GM21447 (cell line): ENCODE data around the gene ZNF768.
"Not testable (repeated sequence)": the region's sequence is repeated elsewhere in the genome, so short reads cannot be mapped to it uniquely, and the experiment has no call there.

Experiments
- ATAC-seq: cut with Tn5 transposase; IDR thresholded peaks from one replicate; pipeline ENCODE4 v1.9.1; 2021; ENCODE audit not compliant: unreplicated experiment

Gene ZNF768

DNA sequence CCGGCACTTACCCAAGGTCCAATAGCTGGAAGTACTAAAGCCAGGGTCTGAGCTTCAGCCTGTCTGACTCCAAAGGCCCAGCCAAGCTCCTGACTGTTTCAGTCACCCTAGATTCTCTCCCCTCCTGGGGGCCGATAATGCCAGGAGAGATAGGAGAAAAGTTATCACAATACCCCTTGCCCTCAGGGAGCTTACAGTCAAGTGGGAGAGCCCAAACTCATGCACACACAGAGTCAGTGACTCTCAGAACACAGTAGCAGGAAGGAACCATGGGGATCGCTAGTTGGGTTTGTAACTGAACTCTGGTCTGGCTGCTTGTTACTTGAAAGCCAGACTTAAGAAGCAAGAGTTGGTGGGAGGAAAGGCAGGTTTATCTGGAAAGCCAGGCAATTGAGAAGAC, 14.9 kb downstream of the ZNF768 start:
- ATAC-seq = no peak

DNA sequence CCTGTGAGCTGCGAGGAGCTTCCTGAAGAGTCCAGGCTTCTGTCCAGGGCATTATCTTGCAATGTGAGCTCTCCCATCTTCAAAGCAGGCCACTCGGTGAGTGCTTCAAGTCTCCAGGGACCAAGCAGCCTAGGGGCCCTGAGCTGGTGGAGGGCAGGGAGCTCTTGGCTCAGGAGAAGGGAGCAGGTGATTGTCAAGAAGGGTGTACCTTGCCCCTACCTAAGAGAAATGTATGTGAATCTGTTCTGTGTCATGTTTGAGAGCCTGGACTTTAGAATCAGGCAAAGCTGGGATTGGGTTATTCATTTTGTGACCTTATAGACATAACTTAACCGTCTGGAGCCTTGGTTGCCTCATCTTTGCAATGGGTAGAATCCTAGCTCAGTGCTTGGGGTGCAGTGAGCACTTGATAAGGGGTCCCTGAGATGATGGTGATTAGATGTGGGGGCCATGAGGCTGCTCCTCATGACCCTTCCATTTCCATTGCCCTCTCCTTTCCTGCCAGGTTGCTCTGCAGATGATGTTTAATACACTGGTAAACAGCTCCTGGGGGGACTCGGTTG, 15.9 kb downstream of the ZNF768 start:
- ATAC-seq = no peak

DNA sequence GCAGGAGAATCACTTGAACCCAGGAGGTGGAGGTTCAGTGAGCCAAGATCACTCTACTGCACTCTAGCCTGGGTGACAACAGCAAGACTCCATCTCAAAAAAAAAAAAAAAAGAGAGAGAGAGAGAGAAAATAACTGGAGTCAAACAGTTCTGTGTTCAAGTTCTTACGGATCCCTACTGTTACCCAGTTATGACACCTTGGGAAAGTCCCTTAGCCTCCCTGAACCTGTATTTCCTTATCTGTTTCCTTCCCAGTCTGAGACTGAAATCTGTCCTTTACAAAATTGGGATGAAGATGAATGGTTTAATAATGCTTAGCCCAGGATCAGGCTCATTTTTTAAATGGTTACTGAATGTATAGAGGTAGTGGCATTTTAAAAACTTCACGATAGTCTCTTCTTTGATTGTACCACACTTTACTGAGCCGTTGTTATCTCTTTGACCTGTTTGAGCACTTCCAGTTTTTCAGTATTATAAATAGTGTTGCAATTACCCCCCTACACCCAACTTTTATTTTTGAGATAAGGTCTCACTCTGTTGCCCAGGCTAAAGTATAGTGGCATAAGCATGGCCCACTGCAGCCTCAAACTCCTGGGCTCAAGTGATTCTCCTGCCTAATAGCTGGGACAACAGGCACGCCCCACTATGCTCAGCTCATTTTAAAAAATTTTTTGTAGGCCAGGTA, 17.1 kb downstream of the ZNF768 start:
- ATAC-seq = no peak

DNA sequence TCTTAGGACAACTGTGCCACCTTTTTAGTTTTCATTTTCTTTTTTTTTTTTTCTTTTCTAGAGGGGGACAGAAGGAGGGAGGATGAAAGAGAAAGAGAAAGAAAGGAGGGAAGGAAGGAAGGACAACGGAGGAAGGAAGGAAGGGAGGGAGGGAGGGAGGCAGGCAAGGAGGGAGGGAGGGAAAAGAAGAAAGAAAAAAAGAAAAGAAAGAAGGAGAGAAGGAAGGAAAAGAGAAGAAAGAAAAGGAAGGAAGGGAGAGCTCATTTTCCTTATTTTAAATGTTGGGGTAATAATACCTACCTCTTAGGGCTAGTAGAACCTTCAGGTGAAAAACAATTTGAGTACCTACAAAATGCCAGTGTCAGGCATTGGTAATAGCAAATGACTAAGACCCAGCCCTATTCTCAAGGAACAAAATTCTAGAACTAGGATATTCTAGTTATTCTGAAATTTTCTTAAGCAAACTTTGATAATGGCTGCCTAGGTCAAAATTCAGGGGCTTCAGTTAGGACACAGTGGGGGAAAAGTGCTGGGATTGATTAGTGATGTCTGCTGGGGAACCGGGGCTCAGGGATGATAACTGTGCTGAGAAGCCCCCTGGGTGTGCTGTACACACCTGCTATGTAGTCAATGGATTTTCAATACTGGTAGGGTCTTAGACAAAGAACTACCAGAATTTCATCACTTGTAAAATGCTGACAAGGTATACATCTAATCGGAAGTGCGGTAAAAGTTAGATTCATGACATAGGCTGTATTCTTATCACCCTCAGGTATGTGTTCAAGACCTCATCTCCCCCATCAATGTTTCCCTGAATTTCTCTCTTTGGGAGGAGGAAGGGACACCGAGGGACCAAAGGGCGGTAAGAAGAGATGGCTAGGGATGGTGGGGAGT, 22.7 kb downstream of the ZNF768 start:
- ATAC-seq = no peak

DNA sequence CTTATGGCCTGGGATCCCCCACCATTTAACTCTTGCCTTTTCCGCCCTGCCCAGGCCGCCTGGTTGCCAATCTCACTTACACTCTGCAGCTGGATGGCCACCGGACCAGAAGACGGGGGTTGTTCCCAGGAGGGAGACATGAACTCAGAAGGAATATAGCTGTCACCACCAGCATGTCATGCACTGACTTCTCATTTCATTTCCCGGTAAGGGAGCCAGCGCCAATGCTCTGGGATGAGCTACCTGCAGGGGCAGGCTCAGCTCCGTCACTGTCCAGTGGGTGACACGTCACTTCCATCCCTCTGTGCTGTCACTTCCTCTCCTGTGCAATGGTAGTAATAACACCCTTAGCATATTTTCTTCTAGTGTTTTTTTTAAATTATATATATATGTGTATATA, 27.1 kb downstream of the ZNF768 start:
- ATAC-seq = no peak

DNA sequence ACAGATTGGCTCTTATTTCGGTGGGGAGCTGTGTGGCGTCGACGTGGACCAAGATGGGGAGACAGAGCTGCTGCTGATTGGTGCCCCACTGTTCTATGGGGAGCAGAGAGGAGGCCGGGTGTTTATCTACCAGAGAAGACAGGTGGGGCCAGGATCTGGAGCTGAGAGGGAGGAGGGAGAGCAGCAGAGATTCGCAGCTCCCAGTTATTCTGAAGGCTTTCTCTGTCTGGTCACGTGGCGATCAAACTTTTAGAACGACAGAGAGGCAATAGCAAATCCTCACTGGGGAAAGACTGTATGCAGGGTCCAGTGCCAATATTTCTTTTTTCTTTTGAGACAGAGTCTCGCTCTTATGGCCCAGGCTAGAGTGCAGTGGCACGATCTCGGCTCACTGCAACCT, 31.7 kb downstream of the ZNF768 start:
- ATAC-seq = no peak

DNA sequence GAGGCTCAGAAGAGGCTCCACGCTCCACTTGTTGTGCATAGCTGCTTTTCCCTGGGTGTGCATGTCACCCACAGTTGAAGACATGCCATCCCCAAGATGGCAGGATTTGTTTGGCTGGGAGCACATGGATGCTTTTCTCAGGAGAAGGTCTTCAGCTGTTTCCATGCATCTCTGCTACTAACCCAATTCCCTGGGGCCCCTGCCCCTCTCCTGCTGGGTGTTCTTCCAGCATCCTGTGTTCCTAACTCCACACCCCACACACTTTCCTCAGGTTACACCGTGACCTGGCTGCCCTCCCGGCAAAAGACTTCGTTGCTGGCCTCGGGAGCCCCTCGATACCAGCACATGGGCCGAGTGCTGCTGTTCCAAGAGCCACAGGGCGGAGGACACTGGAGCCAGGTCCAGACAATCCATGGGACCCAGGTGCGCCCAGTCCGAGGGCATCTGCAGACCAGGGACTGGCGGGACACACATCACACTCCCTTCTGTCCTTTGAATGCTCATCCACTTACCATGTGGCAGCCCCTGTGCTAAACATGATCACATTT, 32.4 kb downstream of the ZNF768 start:
- no peak for ATAC-seq

DNA sequence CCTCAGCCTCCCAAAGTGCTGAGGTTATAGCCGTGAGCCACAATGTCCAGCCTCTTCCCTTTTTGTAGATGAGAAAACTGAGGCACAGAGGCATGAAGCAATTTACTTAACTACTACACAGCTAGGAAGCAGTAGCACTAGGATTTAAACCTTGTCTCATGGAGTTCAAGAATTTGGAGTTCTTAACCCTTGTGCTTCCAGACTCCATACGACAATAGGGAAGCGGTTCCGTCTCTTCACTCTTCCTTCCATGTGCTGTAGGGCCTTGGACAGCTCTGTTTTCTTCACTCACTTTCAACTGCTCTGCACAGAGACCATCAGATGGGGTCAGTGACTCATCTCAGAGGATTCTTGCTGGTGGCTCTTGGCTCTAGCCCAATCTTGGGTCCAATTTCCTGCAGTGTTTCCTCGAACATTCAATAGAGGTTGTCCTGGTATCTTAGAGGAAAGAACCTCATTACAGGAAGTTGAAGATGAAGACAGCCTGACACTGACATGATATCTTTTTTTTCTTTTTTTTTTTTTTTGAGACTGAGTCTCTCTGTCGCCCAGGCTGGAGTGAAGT, 34.5 kb downstream of the ZNF768 start:
- no peak for ATAC-seq

DNA sequence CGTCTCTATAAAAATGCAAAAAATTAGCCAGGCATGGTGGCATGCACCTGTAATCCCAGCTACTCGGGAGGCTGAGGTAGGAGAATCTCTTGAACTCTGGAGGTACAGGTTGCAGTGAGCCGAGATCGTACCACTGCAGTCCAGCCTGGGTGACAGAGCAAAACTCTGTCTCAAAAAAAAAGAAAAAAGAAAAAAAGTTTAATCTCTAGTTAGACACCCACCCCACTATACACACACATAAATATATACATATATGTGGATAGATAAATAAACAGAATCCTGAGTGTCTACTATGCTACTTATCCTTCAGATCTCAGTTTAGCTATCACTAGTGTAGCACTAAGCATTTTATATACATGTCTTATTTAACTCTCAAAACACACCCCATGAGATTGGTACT, 35.1 kb downstream of the ZNF768 start:
- ATAC-seq = no peak

DNA sequence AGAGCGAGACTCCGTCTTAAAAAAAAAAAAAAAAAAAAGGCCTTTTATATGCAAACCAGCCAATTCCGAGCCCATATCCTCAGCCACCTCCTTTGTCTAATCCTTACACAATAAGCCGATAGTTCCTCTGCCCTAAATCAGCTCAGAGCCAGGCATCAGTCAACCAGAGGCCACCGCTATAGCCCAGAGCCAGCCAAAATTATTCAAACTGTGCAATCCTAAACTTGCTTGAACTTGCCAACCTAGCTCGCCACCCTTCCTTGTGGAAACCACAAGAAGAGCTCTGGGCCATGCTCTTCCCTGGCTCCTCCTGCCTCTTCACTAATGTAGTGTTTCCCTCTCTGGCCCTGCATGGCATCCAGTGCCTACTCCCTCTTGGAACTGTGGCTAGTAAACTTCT, 36.2 kb downstream of the ZNF768 start:
- ATAC-seq = no peak

DNA sequence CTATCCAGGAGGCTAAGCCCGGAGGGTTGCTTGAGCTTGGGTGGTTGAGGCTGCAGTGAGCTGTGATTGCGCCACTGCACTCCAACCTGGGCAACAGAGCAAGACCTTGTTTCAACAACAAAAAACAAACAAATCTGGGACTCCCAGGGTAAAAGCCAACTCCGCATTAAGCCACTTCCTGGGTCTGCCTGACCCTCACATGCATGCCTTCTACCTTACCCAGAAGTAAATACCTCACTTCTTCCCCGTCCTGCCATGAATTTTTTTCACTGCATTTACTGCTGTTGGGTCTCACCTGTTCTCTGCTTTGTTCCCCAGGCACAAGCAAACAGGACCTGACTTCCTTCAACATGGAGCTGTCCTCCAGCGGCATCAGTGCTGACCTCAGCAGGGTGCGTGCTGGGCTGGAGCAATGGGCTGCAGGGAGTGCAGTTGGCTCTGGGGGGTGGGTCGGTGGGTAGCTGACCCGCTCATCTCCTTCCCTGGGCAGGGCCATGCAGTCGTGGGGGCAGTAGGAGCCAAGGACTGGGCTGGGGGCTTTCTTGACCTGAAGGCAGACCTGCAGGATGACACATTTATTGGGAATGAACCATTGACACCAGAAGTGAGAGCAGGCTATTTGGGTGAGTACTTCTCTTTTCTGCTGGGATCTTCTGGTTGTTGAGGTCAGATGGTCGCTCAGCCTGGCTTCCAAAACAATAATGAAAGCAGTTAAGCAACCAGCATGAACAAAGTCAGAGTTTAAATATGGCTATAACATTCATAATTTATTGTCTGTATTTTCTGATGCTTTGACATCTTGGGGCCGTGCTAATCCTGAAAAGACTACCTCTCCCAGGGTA, 37.4 kb downstream of the ZNF768 start:
- ATAC-seq = no peak

DNA sequence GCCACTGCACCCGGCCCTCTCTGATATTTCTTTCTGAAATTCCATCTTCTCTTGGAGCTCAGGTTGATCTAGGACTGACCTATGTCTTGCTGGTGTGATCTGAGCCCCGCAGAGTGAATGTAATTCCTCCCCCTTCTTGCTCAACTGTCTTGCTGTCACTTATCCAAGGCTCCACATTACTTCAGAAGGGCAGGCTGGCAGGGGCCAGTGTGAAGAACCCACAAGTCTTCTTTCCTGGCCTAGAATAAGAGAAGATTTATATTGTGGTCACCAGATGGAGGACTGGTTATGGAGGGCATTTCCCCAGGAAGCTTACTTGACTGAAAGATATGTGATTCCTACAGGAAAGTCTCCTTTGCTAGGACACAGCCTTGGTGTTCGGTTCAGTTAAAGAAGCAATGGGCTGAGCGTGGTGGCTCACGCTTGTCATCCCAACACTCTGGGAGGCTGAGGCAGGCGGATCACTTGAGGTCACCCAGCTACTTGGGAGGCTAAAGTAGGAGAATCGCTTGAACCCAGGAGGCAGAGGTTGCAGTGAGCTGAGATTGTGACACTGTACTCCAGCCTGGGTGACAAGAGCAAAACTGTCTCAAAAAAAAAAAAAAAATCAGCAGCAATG, 40.4 kb downstream of the ZNF768 start:
- ATAC-seq = no peak

DNA sequence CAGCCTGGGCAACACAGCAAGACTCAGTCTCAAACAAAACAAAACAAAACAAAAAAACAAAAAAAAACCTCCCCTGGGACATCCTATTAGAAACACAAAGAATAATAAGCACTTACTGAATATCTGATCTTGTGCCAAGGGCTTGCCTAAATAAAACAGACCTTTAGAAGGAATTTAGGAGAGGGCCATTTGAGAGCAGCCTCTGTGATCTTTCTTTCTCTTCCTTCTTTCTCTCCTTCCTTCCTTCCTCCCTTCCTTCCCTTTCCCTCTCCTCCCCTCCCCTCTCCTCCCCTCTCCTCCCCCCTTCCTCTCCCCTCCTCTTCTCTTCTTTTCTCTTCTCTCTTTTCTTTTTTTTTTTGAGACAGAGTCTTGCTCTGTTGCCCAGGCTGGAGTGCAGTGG, 41.5 kb downstream of the ZNF768 start:
- no peak for ATAC-seq

DNA sequence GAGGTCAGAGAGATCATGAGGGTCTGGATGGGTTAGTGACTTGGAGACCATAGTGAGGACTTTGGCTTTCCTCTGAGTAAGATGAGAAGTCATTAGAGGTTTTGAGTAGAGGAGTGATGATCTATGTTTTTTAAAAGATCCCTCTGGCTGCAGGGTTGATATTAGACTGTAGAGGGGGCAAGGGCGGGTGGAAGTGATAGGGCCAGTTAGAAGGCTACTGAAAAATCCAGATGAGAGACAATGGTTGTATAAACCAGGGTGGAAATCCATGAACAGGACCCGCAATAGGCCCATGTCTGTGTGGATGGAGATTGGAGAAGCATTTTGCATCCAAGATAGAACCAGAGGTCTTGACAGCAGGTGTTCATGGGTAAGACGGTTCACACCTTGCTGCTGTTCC, 44.0 kb downstream of the ZNF768 start:
- no peak for ATAC-seq

DNA sequence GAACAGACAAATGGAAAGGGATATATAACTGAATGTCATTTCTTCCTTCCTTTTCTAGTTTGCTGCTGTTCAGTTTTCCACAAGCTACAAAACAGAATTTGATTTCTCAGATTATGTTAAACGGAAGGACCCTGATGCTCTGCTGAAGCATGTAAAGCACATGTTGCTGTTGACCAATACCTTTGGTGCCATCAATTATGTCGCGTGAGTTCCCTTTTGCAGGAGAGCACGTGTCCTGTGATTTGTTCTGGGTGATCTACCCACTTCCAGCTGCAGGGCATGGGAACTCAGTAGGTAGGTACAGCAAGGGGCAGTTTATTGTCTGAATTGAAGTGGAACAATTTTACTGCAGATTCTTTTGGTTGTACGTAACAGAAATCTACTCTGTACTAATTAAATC, 45.0 kb downstream of the ZNF768 start:
- ATAC-seq = no peak

DNA sequence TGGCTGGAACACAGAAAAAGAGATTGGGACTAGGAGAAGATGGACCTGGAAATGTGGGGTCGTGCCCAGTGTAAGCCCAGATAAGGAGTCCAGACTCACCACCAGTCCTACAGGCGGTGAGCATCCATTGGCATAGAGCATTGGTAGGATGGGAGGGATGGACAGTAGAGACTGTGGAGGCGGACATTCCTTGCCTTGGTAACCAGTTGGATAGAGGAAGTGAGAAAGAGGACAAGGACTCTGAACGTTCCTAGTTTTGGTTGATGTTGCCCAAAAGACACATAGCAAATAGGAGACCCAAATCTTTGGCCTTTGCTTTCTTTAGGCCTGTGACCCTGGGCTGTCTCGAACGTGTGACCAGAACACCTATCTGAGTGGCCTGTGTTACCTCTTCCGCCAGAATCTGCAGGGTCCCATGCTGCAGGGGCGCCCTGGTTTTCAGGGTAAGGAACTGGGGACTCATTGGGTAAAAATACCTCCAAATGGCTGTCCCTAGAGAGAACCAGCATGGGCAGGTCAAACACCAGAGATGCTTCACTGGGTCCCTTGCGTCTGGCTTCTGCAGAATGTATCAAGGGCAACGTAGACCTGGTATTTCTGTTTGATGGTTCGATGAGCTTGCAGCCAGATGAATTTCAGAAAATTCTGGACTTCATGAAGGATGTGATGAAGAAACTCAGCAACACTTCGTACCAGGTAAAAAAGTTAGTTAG, 47.4 kb downstream of the ZNF768 start:
- ATAC-seq = no peak

DNA sequence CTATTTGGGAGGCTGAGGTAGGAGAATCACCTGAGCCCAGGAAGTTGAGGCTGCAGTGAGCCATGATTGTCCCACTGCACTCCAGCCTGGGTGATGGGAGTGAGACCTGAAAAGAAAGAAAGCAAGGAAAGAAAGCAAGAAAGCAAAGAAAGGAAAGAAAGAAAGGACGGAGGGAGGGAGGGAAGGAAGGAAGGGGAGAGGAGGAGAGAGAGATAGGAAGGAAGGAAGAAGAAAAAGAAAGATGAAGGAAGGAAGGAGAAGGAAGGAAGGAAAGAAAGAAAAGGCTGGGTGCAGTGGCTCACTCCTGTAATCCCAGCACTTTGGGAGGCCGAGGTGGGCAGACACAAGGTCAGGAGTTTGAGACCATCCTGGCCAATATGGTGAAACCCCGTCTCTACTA, 48.6 kb downstream of the ZNF768 start:
- not testable (repeated sequence) for ATAC-seq

DNA sequence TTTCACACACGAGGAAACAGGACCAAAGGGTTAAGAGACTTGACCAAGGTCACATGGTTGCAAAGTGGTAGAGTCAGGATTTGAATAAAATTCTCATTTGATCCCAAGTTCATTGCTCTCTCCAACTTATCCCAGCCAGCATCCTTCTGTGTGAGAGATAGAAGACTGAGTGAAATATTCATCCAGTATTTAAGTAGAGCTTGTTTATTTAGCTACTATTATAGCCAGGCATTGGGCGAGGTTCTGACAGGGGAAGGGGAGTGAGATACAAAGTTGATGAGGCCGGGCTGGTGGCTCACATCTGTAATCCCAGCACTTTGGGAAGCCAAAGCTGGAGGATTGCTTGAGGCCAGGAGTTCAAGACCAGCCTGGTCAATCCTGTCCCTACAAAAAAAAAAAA, 49.4 kb downstream of the ZNF768 start:
- ATAC-seq = no peak

DNA sequence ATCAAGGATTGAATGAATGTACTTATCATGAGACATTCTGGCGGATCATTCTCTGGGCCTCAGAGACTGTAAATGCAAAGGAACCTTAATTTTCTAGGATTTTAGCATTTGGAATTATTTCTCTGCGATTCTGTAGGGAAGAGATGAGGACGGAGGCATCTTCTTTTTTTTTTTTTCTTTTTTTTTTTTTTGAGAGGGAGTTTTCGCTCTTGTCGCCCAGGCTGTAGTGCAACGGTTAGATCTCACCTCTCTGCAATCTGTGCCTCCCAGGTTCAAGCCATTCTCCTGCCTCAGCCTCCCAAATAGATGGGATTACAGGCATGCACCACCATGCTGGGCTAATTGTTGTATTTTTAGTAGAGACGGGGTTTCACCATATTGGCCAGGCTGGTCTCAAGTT, 51.7 kb downstream of the ZNF768 start:
- no peak for ATAC-seq

DNA sequence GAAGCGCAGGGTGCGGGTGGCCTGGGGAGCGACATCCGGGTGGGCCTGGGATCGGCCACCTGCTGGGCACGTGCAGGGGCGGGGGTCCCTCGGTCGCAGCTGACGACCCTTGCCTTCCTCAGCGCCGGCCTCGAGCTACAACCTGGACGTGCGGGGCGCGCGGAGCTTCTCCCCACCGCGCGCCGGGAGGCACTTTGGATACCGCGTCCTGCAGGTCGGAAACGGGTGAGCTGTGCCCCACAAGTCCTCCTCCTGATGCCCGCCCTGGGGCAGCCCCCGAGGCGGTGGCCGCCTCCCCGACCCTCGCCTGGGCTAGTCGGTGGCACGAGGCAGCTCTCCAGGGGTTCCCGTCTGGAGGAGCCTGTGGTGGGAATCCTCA, 52.3 kb downstream of the ZNF768 start:
- no peak for ATAC-seq
